Activated T-cell treated with anti-CD3 and anti-CD28 coated beads, Interleukin-2, amount 50 U/mL, for 4 hours (primary cell): Measurements from ENCODE around the gene COL9A2. TPM values are rescaled to one million over a fixed set of nuclear protein-coding genes. Genes with fewer than 3 reads are reported as not detected.
A peak's percentile ranks its signal among the peaks of the same experiment; 100 is the strongest.

Experiments
- ATAC-seq, 2 donors: fragments of 200-7000 bp; cut with Tn5 transposase; one replicate each; pipeline ENCODE4 v1.10.0; 2021
- DNase-seq: peaks from one replicate; pipeline ENCODE4 v3.0.0-alpha.2; 2020
- H3K27me3 Mint-ChIP-seq: one replicate; pipeline ENCODE4 v1.8.0; 2021; ENCODE audit warnings: low read depth, mixed read lengths
- H3K36me3 Mint-ChIP-seq: one replicate; pipeline ENCODE4 v1.8.0; 2022; ENCODE audit warnings: mixed read lengths; ENCODE audit not compliant: insufficient read depth
- H3K4me1 Mint-ChIP-seq: one replicate; pipeline ENCODE4 v1.8.0; 2021; ENCODE audit warnings: low read depth, mixed read lengths
- H3K4me3 Mint-ChIP-seq: one replicate; pipeline ENCODE4 v1.8.0; 2021; ENCODE audit warnings: mild to moderate bottlenecking, moderate library complexity, mixed read lengths
- H3K9me3 Mint-ChIP-seq: one replicate; pipeline ENCODE4 v1.8.0; 2021; ENCODE audit warnings: mixed read lengths
- total RNA-seq, 3 donors: library from RNA; stranded (reverse); gene quantifications; one replicate each; pipeline ENCODE4 v1.2.1, GENCODE V29; 2021

Gene COL9A2
- total RNA-seq, 3 donors from 2014 or later = 0.96 to 2.5 (median 1.2) TPM

- no peak for ATAC-seq
- Mint-ChIP-seq H3K9me3 (no peaks in the 10 kb centered on the region), H3K27me3 (no peaks in the 10 kb centered on the region)
These were observed 14.6 kb downstream of the COL9A2 start for GRCh38 chr1:40302475-40302874.

GRCh38 chr1:40301541-40302299, 15.4 kb downstream of the COL9A2 start:
- no peak for DNase-seq
- ATAC-seq = no peak
- no peaks in the 10 kb centered on the region for H3K27me3 Mint-ChIP-seq

More at GRCh38 chr1:40302475-40302874, 14.6 kb downstream of the COL9A2 start:
- no peaks in the 10 kb centered on the region for H3K36me3 Mint-ChIP-seq
- no peaks in the 10 kb centered on the region for H3K4me1 Mint-ChIP-seq
- H3K4me3 Mint-ChIP-seq = no peak overlapping the region
- DNase-seq = no peak

GRCh38 chr1:40301066-40301465, 16.0 kb downstream of the COL9A2 start:
- Mint-ChIP-seq H3K9me3 (no peaks in the 10 kb centered on the region), H3K27me3 (no peaks in the 10 kb centered on the region), H3K36me3 (no peaks in the 10 kb centered on the region), H3K4me1 (no peaks in the 10 kb centered on the region), H3K4me3 (no peak overlapping the region)
- no peak for ATAC-seq
- no peak for DNase-seq

More at GRCh38 chr1:40301541-40302299, 15.4 kb downstream of the COL9A2 start:
- Mint-ChIP-seq H3K36me3 (no peaks in the 10 kb centered on the region), H3K9me3 (no peaks in the 10 kb centered on the region), H3K4me1 (no peaks in the 10 kb centered on the region), H3K4me3 (no peak overlapping the region)

- H3K36me3 Mint-ChIP-seq = no peaks in the 10 kb centered on the region
- H3K27me3 Mint-ChIP-seq = no peaks in the 10 kb centered on the region
- no peaks in the 10 kb centered on the region for H3K4me1 Mint-ChIP-seq
- no peak overlapping the region for H3K4me3 Mint-ChIP-seq
- no peaks in the 10 kb centered on the region for H3K9me3 Mint-ChIP-seq
- DNase-seq (no peak), ATAC-seq (no peak)
These were observed 16.4 kb downstream of the COL9A2 start for GRCh38 chr1:40300651-40301050.

- H3K36me3 Mint-ChIP-seq = no peaks in the 10 kb centered on the region
- no peaks in the 10 kb centered on the region for H3K9me3 Mint-ChIP-seq
- no peaks in the 10 kb centered on the region for H3K27me3 Mint-ChIP-seq
- DNase-seq = no peak
- H3K4me3 Mint-ChIP-seq = no peak overlapping the region
- no peaks in the 10 kb centered on the region for H3K4me1 Mint-ChIP-seq
- no peak for ATAC-seq
These were observed 16.9 kb downstream of the COL9A2 start for GRCh38 chr1:40300249-40300567.

GRCh38 chr1:40299366-40300248, 17.5 kb downstream of the COL9A2 start:
- Mint-ChIP-seq H3K36me3 (no peaks in the 10 kb centered on the region), H3K4me3 (no peak overlapping the region), H3K9me3 (no peaks in the 10 kb centered on the region), H3K4me1 (no peaks in the 10 kb centered on the region), H3K27me3 (no peaks in the 10 kb centered on the region)
- no peak for DNase-seq
- ATAC-seq = no peak

GRCh38 chr1:40291293-40291692, 25.8 kb downstream of the COL9A2 start:
- Mint-ChIP-seq H3K4me3 (no peak overlapping the region), H3K27me3 (no peaks in the 10 kb centered on the region), H3K9me3 (no peaks in the 10 kb centered on the region), H3K4me1 (no peaks in the 10 kb centered on the region), H3K36me3 (peaks cover 31% of the 10 kb centered on the region)
- no peak for DNase-seq
- no peak for ATAC-seq

GRCh38 chr1:40281853-40282252, 35.2 kb downstream of the COL9A2 start:
- peaks cover 14% of the 10 kb centered on the region for H3K36me3 Mint-ChIP-seq
- no peak for ATAC-seq

GRCh38 chr1:40276122-40276521, 41.0 kb downstream of the COL9A2 start:
- no peak overlapping the region for H3K4me3 Mint-ChIP-seq
- peaks cover 1% of the 10 kb centered on the region for H3K4me1 Mint-ChIP-seq
- no peak for ATAC-seq
- H3K9me3 Mint-ChIP-seq = no peaks in the 10 kb centered on the region
- DNase-seq = no peak
- H3K36me3 Mint-ChIP-seq = peaks cover 38% of the 10 kb centered on the region
- no peaks in the 10 kb centered on the region for H3K27me3 Mint-ChIP-seq

More at GRCh38 chr1:40281853-40282252, 35.2 kb downstream of the COL9A2 start:
- no peak overlapping the region for H3K4me3 Mint-ChIP-seq
- peaks cover 3% of the 10 kb centered on the region for H3K4me1 Mint-ChIP-seq
- H3K9me3 Mint-ChIP-seq = no peaks in the 10 kb centered on the region
- DNase-seq = no peak
- no peaks in the 10 kb centered on the region for H3K27me3 Mint-ChIP-seq

GRCh38 chr1:40274331-40274730, 42.8 kb downstream of the COL9A2 start:
- Mint-ChIP-seq H3K36me3 (peaks cover 45% of the 10 kb centered on the region), H3K9me3 (no peaks in the 10 kb centered on the region), H3K4me3 (no peak overlapping the region), H3K4me1 (peaks cover 14% of the 10 kb centered on the region), H3K27me3 (no peaks in the 10 kb centered on the region)
- ATAC-seq (no peak), DNase-seq (no peak)

- H3K4me3 Mint-ChIP-seq = no peak overlapping the region
- no peaks in the 10 kb centered on the region for H3K9me3 Mint-ChIP-seq
- DNase-seq (no peak), ATAC-seq (no peak)
- no peaks in the 10 kb centered on the region for H3K27me3 Mint-ChIP-seq
- H3K4me1 Mint-ChIP-seq = peaks cover 14% of the 10 kb centered on the region
- peaks cover 43% of the 10 kb centered on the region for H3K36me3 Mint-ChIP-seq
These were observed 43.4 kb downstream of the COL9A2 start for GRCh38 chr1:40273547-40274166.

GRCh38 chr1:40272653-40273213, 44.4 kb downstream of the COL9A2 start:
- H3K27me3 Mint-ChIP-seq = no peaks in the 10 kb centered on the region
- no peak for ATAC-seq
- peaks cover 14% of the 10 kb centered on the region for H3K4me1 Mint-ChIP-seq
- DNase-seq = no peak
- peaks cover 47% of the 10 kb centered on the region for H3K36me3 Mint-ChIP-seq
- H3K4me3 Mint-ChIP-seq = no peak overlapping the region
- no peaks in the 10 kb centered on the region for H3K9me3 Mint-ChIP-seq

GRCh38 chr1:40270152-40270834, 46.8 kb downstream of the COL9A2 start:
- Mint-ChIP-seq H3K4me3 (peak overlapping the region; percentile 6), H3K36me3 (peaks cover 45% of the 10 kb centered on the region), H3K9me3 (no peaks in the 10 kb centered on the region), H3K4me1 (peaks cover 16% of the 10 kb centered on the region), H3K27me3 (no peaks in the 10 kb centered on the region)
- DNase-seq (no peak), ATAC-seq (peak; percentile 84 to 92)

GRCh38 chr1:40268211-40268610, 48.9 kb downstream of the COL9A2 start:
- H3K9me3 Mint-ChIP-seq = no peaks in the 10 kb centered on the region
- peaks cover 39% of the 10 kb centered on the region for H3K36me3 Mint-ChIP-seq
- ATAC-seq (no peak), DNase-seq (no peak)
- no peaks in the 10 kb centered on the region for H3K27me3 Mint-ChIP-seq
- H3K4me3 Mint-ChIP-seq = no peak overlapping the region
- H3K4me1 Mint-ChIP-seq = peaks cover 29% of the 10 kb centered on the region
